PC-3 (cell line): ENCODE measurements around the gene EXOSC9. TPM values are rescaled to one million over a fixed set of nuclear protein-coding genes. Genes with fewer than 3 reads are reported as not detected.

Source experiments
- ATAC-seq: fragments of 200-7000 bp; cut with Tn5 transposase; 2 replicates; pipeline ENCODE4 v1.9.1; 2020; ENCODE audit warnings: mild to moderate bottlenecking, moderate library complexity
- BruUV-seq: library from RNA; stranded (reverse); fragments of 400-500 nt; replicated peaks from 2 replicates; lab custom pipeline; 2021; lab: Mats Ljungman, UMichigan
- CTCF ChIA-PET: fragments of 300-600 bp; sonication (Branson Sonifier 250); formaldehyde crosslinking; loops from one replicate; lab custom pipeline; 2022; ENCODE audit warnings: antibody characterized with exemption; lab: Charles Lee
- POLR2A ChIA-PET: fragments of 300-600 bp; sonication (Branson Sonifier 250); formaldehyde crosslinking; loops from one replicate; lab custom pipeline; 2022; ENCODE audit warnings: antibody characterized with exemption; ENCODE audit not compliant: unreplicated experiment; lab: Charles Lee
- DNase-seq: peaks from one replicate; pipeline ENCODE4 v3.0.0-alpha.2; 2015
- H2AFZ ChIP-seq: fragments of 300-600 bp; sonication (generic); 2 replicates; pipeline ENCODE4 v1.6.0; 2016; ENCODE audit warnings: antibody characterized with exemption, low read length
- H3F3A ChIP-seq: fragments of 300-600 bp; sonication (generic); one replicate; pipeline ENCODE4 v1.6.0; 2017; ENCODE audit warnings: antibody characterized with exemption, low read length, control low read depth, mild to moderate bottlenecking; ENCODE audit not compliant: unreplicated experiment
- H3K27ac ChIP-seq: fragments of 300-600 bp; sonication (generic); 2 replicates; pipeline ENCODE4 v1.5.1; 2016; ENCODE audit warnings: mild to moderate bottlenecking, low read length
- H3K27me3 ChIP-seq: fragments of 300-600 bp; sonication (generic); 2 replicates; pipeline ENCODE4 v1.6.1; 2016; ENCODE audit warnings: low read length, mixed read lengths
- H3K36me3 ChIP-seq: fragments of 300-600 bp; sonication (generic); 2 replicates; pipeline ENCODE4 v1.6.1; 2016; ENCODE audit warnings: low read depth, mixed run types, low read length, mixed read lengths
- H3K4me1 ChIP-seq: fragments of 300-600 bp; sonication (generic); 2 replicates; pipeline ENCODE4 v1.5.1; 2016; ENCODE audit warnings: low read length; ENCODE audit not compliant: insufficient read depth
- H3K4me2 ChIP-seq: fragments of 300-600 bp; sonication (generic); 2 replicates; pipeline ENCODE4 v1.6.0; 2016; ENCODE audit warnings: low read length
- H3K4me3 ChIP-seq: fragments of 300-600 bp; sonication (generic); 2 replicates; pipeline ENCODE4 v1.5.1; 2016; ENCODE audit warnings: mild to moderate bottlenecking, low read length, mixed read lengths
- H3K79me2 ChIP-seq: fragments of 300-600 bp; sonication (generic); 2 replicates; pipeline ENCODE4 v1.6.1; 2017; ENCODE audit warnings: low read length, mixed read lengths
- H3K9ac ChIP-seq: fragments of 300-600 bp; sonication (generic); 2 replicates; pipeline ENCODE4 v1.6.0; 2016; ENCODE audit warnings: mild to moderate bottlenecking, low read length
- H3K9me2 ChIP-seq: fragments of 300-600 bp; sonication (generic); replicated peaks from 2 replicates; pipeline ENCODE4 v1.6.1; 2016; ENCODE audit warnings: mixed run types, low read length, mixed read lengths
- H3K9me3 ChIP-seq: fragments of 300-600 bp; sonication (generic); 2 replicates; pipeline ENCODE4 v1.6.1; 2016; ENCODE audit warnings: low read length, mixed read lengths
- H4K20me1 ChIP-seq: fragments of 300-600 bp; sonication (generic); 2 replicates; pipeline ENCODE4 v1.6.1; 2016; ENCODE audit warnings: low read length, mixed read lengths
- EZH2 ChIP-seq: fragments of 300-600 bp; sonication (generic); IDR thresholded peaks from one replicate; pipeline ENCODE4 v1.6.1; 2017; ENCODE audit warnings: antibody characterized with exemption, mild to moderate bottlenecking, low read length; ENCODE audit not compliant: unreplicated experiment
- EZH2phosphoT487 ChIP-seq: fragments of 300-600 bp; sonication (generic); IDR thresholded peaks from 2 replicates; pipeline ENCODE4 v1.6.1; 2018; ENCODE audit warnings: mild to moderate bottlenecking, antibody characterized with exemption, low read length, borderline replicate concordance
- intact Hi-C: fragments of 100-400 bp; cut with micrococcal nuclease; formaldehyde crosslinking; loops from 2 replicates; pipeline ENCODE4 v1.9.0; 2023
- total RNA-seq: library from RNA; depleted of rRNA; stranded (reverse); fragments of >200 nt; gene quantifications from 2 replicates; pipeline ENCODE4 v1.2.3, GENCODE V29; 2014
- TF ChIP-seq, protein P1 (sequence below): fragments of 300-600 bp; sonication (generic); conservative IDR thresholded peaks from 2 replicates; pipeline ENCODE4 v1.5.1; 2017; ENCODE audit warnings: antibody characterized with exemption, low read depth, mild to moderate bottlenecking, low read length

The EXOSC9 gene
- total RNA-seq, 1 experiment from 2014 or later: 23.4 TPM

DNA sequence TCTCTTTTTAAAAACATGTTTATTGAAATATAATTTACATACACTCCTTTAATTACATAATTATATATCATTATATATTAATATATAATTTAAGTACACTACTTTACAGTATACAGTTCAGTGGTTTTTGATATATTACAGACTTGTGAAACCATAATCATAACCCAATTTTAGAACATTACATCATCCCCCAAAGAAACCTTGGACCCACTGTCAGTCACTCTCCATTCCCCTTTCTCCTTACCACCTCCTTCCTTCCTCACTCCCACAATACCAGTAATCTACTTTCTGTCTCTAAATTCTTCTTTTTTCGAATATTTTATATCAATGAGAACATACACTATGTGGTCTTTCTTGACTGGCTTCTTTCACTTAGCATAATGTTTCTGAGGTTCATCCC lies 17.9 kb upstream of the EXOSC9 start:
- Histone ChIP-seq H2AFZ (no peak overlapping the region), H3F3A (no peaks in the 10 kb centered on the region), H3K9me3 (no peaks in the 10 kb centered on the region), H3K4me2 (no peak overlapping the region), H3K27me3 (no peaks in the 10 kb centered on the region), H3K9ac (no peak overlapping the region), H3K79me2 (no peaks in the 10 kb centered on the region), H3K4me3 (no peak overlapping the region), H4K20me1 (no peaks in the 10 kb centered on the region), H3K9me2 (no peaks in the 10 kb centered on the region), H3K36me3 (no peaks in the 10 kb centered on the region), H3K4me1 (peaks cover 14% of the 10 kb centered on the region), H3K27ac (no peak overlapping the region)
- ChIA-PET CTCF (no interaction called here), POLR2A (no interaction called here)
- TF ChIP-seq, protein P1, sequence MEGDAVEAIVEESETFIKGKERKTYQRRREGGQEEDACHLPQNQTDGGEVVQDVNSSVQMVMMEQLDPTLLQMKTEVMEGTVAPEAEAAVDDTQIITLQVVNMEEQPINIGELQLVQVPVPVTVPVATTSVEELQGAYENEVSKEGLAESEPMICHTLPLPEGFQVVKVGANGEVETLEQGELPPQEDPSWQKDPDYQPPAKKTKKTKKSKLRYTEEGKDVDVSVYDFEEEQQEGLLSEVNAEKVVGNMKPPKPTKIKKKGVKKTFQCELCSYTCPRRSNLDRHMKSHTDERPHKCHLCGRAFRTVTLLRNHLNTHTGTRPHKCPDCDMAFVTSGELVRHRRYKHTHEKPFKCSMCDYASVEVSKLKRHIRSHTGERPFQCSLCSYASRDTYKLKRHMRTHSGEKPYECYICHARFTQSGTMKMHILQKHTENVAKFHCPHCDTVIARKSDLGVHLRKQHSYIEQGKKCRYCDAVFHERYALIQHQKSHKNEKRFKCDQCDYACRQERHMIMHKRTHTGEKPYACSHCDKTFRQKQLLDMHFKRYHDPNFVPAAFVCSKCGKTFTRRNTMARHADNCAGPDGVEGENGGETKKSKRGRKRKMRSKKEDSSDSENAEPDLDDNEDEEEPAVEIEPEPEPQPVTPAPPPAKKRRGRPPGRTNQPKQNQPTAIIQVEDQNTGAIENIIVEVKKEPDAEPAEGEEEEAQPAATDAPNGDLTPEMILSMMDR: no peak
- TF ChIP-seq EZH2: no peak
- TF ChIP-seq EZH2phosphoT487: no peak
- BruUV-seq: no TSS peak
- DNase-seq: no peak
- ATAC-seq: no peak
- intact Hi-C loops: no loop called here

DNA sequence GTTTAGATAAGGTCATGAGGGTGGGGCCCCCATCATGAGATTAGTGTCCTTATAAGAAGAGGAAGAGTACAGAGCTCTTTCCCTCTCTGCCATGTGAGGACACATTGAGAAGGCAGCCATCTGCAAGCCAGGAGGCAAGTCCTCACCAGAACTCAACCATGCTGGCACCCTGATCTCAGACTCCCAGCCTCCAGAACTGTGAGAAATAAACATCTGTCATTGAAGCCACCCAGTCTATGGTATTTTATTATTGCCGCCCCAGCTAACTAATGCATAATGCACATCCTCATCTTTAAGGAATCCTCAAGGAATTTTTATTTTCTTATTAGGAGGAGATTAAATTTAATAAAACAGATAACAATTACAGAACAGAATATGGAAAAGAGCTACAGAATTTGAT lies 16.7 kb upstream of the EXOSC9 start:
- no peak overlapping the region for H2AFZ ChIP-seq
- H3K36me3 ChIP-seq: no peaks in the 10 kb centered on the region
- ChIA-PET CTCF (no interaction called here), POLR2A (no interaction called here)
- no peaks in the 10 kb centered on the region for H3F3A ChIP-seq
- peak overlapping the region; percentile 25; the same call in 1 of the 2 replicates for H3K27ac ChIP-seq
- H3K9ac ChIP-seq: no peak overlapping the region
- TF ChIP-seq, protein P1: no peak
- TF ChIP-seq EZH2 (no peak), EZH2phosphoT487 (no peak)
- ATAC-seq (no peak), DNase-seq (no peak)
- BruUV-seq: no TSS peak
- no peaks in the 10 kb centered on the region for H3K9me3 ChIP-seq
- no peak overlapping the region for H3K4me3 ChIP-seq
- no peaks in the 10 kb centered on the region for H3K9me2 ChIP-seq
- H3K4me2 ChIP-seq: 0 out of 2 replicates have a peak overlapping the region, but pooled peaks have one; percentile 28
- no peaks in the 10 kb centered on the region for H3K79me2 ChIP-seq
- intact Hi-C loops: no loop called here
- no peaks in the 10 kb centered on the region for H3K27me3 ChIP-seq
- H3K4me1 ChIP-seq: peaks cover 21% of the 10 kb centered on the region
- no peaks in the 10 kb centered on the region for H4K20me1 ChIP-seq

DNA sequence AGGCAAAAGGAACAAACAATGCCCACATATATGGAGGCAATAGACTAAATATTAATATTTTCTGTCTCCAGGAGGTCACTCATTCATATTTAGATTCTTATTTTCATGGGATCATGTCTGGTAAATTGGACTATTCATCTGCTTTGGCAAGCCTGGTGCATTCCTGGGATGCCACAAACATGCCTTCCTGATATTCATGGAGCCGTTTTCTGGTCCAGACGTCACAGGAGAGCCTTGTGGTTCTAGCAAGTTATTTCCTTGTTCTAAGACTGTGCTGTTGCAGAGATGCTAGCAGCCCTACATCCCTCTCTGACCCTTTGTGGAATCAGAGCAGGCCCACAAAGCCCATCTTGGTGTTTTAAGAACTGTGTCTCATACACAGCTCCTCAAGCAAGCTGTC lies 16.1 kb upstream of the EXOSC9 start:
- peak overlapping the region; percentile 48 for H3K27ac ChIP-seq
- H3K4me3 ChIP-seq: no peak overlapping the region
- BruUV-seq: no TSS peak
- 0 out of 2 replicates have a peak overlapping the region, but pooled peaks have one; percentile 28 for H3K4me2 ChIP-seq
- H3K9me2 ChIP-seq: no peaks in the 10 kb centered on the region
- H4K20me1 ChIP-seq: no peaks in the 10 kb centered on the region
- H3F3A ChIP-seq: no peaks in the 10 kb centered on the region
- H3K4me1 ChIP-seq: peaks cover 25% of the 10 kb centered on the region
- H3K9me3 ChIP-seq: no peaks in the 10 kb centered on the region
- DNase-seq (peak; percentile 77), ATAC-seq (peak; percentile 92)
- intact Hi-C loops: no loop called here
- H3K27me3 ChIP-seq: no peaks in the 10 kb centered on the region
- no peak overlapping the region for H3K9ac ChIP-seq
- TF ChIP-seq EZH2 (no peak), EZH2phosphoT487 (no peak)
- TF ChIP-seq, protein P1: no peak
- ChIA-PET POLR2A (no interaction called here), CTCF (no interaction called here)
- no peaks in the 10 kb centered on the region for H3K79me2 ChIP-seq
- H3K36me3 ChIP-seq: no peaks in the 10 kb centered on the region
- H2AFZ ChIP-seq: peak overlapping the region; percentile 18; the same call in 1 of the 2 replicates
